HepG2 (cell line): ENCODE data around the gene DNAJC18. TPM values are rescaled to one million over a fixed set of nuclear protein-coding genes. Genes with fewer than 3 reads are reported as not detected.
A peak's percentile ranks its signal among the peaks of the same experiment; 100 is the strongest.

Experiments used
- CENPT ChIP-seq: sonication (generic); formaldehyde crosslinking; IDR thresholded peaks from 2 replicates; pipeline ENCODE4 v1.8.0; 2022; ENCODE audit warnings: low read depth, mild to moderate bottlenecking, moderate library complexity, missing genetic modification reagents
- CHD4 ChIP-seq: fragments of 200-600 bp; sonication (generic); IDR thresholded peaks from 2 replicates; pipeline ENCODE4 v1.7.0; 2017; ENCODE audit warnings: mild to moderate bottlenecking, low read length, borderline replicate concordance
- GABPA ChIP-seq, 2 experiments: IDR thresholded peaks; 2 replicates each; pipeline ENCODE4 v1.6.1; 2011 to 2016; ENCODE audit warnings: low read depth in 2 of 2, low read length in 1 of 2, missing biosample characterization in 1 of 2, missing genetic modification characterization in 1 of 2
- MAFG ChIP-seq: sonication (generic); formaldehyde crosslinking; IDR thresholded peaks from 2 replicates; pipeline ENCODE4 v1.5.1; 2020; ENCODE audit warnings: mild to moderate bottlenecking, missing genetic modification reagents
- MEF2D ChIP-seq: sonication (generic); formaldehyde crosslinking; IDR thresholded peaks from 2 replicates; pipeline ENCODE4 v1.5.1; 2020; ENCODE audit warnings: mild to moderate bottlenecking, missing genetic modification reagents
- POLR2A ChIP-seq, 2 experiments: IDR thresholded peaks; 2 replicates each; pipeline ENCODE4 v1.6.1; 2011; ENCODE audit warnings: low read depth in 2 of 2, low read length in 2 of 2, mild to moderate bottlenecking in 1 of 2, moderate library complexity in 1 of 2; ENCODE audit not compliant: insufficient read depth in 1 of 2
- RFX3 ChIP-seq: IDR thresholded peaks from 2 replicates; pipeline ENCODE4 v1.6.1; 2016; ENCODE audit warnings: missing biosample characterization, missing genetic modification reagents
- SNAI1 ChIP-seq: sonication (generic); formaldehyde crosslinking; IDR thresholded peaks from 2 replicates; pipeline ENCODE4 v1.5.0; 2020; ENCODE audit warnings: mild to moderate bottlenecking, missing genetic modification reagents, borderline replicate concordance
- SOX6 ChIP-seq, 2 experiments: fragments of 450-650 bp in 1 of 2; sonication (generic) in 1 of 2; formaldehyde crosslinking in 1 of 2; IDR thresholded peaks; 2 replicates each; pipeline versions ENCODE4 v1.4.0 to v1.6.1; 2017 to 2020; ENCODE audit warnings: antibody characterized with exemption in 1 of 2, mild to moderate bottlenecking in 1 of 2, missing genetic modification reagents in 1 of 2
- ZFP36L2 ChIP-seq: sonication (generic); formaldehyde crosslinking; IDR thresholded peaks from 2 replicates; pipeline ENCODE4 v1.4.0; 2020; ENCODE audit warnings: missing genetic modification reagents
- ZMYM2 ChIP-seq: sonication (generic); formaldehyde crosslinking; IDR thresholded peaks from 2 replicates; pipeline ENCODE4 v1.8.0; 2022; ENCODE audit warnings: mild to moderate bottlenecking, missing genetic modification reagents
- ZNF143 ChIP-seq: sonication (generic); formaldehyde crosslinking; IDR thresholded peaks from 2 replicates; pipeline ENCODE4 v1.4.0; 2020; ENCODE audit warnings: missing genetic modification reagents
- ZNF383 ChIP-seq: sonication (generic); formaldehyde crosslinking; IDR thresholded peaks from 2 replicates; pipeline ENCODE4 v1.4.0; 2020; ENCODE audit warnings: missing genetic modification reagents, mild to moderate bottlenecking, borderline replicate concordance
- ZNF441 ChIP-seq: sonication (generic); formaldehyde crosslinking; IDR thresholded peaks from 2 replicates; pipeline ENCODE4 v1.7.0; 2021; ENCODE audit warnings: missing genetic modification reagents, borderline replicate concordance
- ZNF501 ChIP-seq: sonication (generic); formaldehyde crosslinking; IDR thresholded peaks from 2 replicates; pipeline ENCODE4 v1.5.1; 2020; ENCODE audit warnings: mild to moderate bottlenecking, moderate library complexity, missing genetic modification reagents
- ZNF605 ChIP-seq: sonication (generic); formaldehyde crosslinking; IDR thresholded peaks from 2 replicates; pipeline ENCODE4 v1.8.0; 2022; ENCODE audit warnings: mild to moderate bottlenecking, missing genetic modification reagents
- ZNF687 ChIP-seq: sonication (generic); formaldehyde crosslinking; IDR thresholded peaks from 2 replicates; pipeline ENCODE4 v1.5.1; 2020; ENCODE audit warnings: mild to moderate bottlenecking, missing genetic modification reagents, moderate library complexity
- polyA plus RNA-seq, 8 experiments: library from polyadenylated mRNA; depleted of rRNA in 3 of 8; stranded (reverse) in 7 of 8; unstranded in 1 of 8; fragments of >200 nt; fragmentation: Illumina TruSeq in 4 of 8; extraction: Trizol in 4 of 8; gene quantifications; 2 replicates each; pipeline versions ENCODE4 v1.2.1 to v1.2.3, GENCODE V29; 2011 to 2016; ENCODE audit warnings: low read depth in 4 of 8, missing spikeins in 1 of 8, mixed read lengths in 1 of 8; ENCODE audit not compliant: insufficient read depth in 1 of 8
- total RNA-seq, 5 experiments: library from RNA; depleted of rRNA; stranded (reverse); fragments of >200 nt; fragmentation: Illumina TruSeq; extraction: Trizol; gene quantifications; 2 replicates each; pipeline ENCODE4 v1.2.3, GENCODE V29; 2016; ENCODE audit warnings: low read depth in 1 of 5
- TF ChIP-seq, protein P1 (sequence below): sonication (generic); formaldehyde crosslinking; IDR thresholded peaks from 2 replicates; pipeline ENCODE4 v1.4.0; 2020; ENCODE audit warnings: missing genetic modification reagents

Gene DNAJC18
- total and polyA plus RNA-seq, 2 of the 13 experiments (the other 11 are each of a cell fraction or from before 2014, with no cell fraction given): 6.5 to 6.6 TPM

DNA sequence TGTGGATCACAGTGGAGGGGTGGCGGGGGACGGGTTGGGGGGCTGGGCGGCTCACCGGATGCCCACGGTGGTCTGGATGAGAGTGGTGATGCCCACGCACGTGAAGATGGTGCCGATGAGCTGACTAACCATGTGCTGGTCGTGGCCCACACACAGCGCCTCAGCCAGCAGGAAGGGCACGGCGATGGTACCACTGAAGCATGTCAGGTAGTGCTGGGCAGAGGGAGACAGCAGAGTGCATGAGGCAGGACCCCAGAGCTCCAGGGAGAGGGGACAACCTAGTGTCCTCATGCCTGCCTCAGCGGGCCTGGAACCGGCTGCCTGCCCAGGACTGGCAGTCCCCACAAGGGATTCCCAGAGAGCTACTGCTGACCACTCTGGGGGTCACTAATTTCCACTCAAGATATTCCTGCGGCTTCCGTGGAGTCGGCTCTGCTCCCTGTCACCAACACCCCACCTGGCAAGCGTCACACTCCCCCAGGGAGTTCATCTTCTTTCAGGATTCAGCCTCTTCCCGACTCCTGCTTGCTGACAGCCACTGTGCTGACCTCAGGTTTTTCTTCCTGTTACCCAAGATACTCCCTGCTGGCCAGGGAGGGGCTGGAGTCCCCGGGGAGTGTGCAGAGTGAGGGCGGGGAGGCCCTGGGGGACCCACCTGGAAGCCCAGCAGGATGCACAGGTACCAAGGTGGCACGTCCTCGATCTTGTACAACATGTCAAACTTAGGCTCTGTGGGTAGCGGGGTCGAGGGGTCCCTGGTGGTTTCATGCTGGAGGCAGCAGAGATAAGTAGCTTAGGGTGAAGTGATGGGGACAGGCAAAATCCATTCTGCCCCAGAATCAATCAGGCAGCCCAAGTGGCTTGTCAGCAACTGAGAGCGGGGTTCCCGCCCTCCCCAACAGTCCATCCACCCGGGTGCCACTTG is 57.2 kb downstream of the DNAJC18 start (continued):
- TF ChIP-seq ZNF687: peak; percentile 73
- TF ChIP-seq CENPT: no peak
- TF ChIP-seq MEF2D: 0 out of 2 replicates have a peak, but pooled peaks have one; percentile 4
- TF ChIP-seq, protein P1, sequence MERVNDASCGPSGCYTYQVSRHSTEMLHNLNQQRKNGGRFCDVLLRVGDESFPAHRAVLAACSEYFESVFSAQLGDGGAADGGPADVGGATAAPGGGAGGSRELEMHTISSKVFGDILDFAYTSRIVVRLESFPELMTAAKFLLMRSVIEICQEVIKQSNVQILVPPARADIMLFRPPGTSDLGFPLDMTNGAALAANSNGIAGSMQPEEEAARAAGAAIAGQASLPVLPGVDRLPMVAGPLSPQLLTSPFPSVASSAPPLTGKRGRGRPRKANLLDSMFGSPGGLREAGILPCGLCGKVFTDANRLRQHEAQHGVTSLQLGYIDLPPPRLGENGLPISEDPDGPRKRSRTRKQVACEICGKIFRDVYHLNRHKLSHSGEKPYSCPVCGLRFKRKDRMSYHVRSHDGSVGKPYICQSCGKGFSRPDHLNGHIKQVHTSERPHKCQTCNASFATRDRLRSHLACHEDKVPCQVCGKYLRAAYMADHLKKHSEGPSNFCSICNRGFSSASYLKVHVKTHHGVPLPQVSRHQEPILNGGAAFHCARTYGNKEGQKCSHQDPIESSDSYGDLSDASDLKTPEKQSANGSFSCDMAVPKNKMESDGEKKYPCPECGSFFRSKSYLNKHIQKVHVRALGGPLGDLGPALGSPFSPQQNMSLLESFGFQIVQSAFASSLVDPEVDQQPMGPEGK (CRISPR knock-in tag): peak; percentile 40; the same call in 1 of the 2 replicates
- no peak for TF ChIP-seq SOX6 (IDR thresholded peaks at IDR 0.05)
- peak; percentile 19; the same call in 1 of the 2 replicates for TF ChIP-seq SOX6 (CRISPR knock-in tag; IDR thresholded peaks at IDR 0.05)
- no peak for TF ChIP-seq CHD4
- no peak for TF ChIP-seq MAFG (CRISPR knock-in tag)
- no peak for TF ChIP-seq GABPA (IDR thresholded peaks at IDR 0.05; ENCODE audit: low read depth, low read length)
- no peak for TF ChIP-seq GABPA (CRISPR knock-in tag; IDR thresholded peaks at IDR 0.05; ENCODE audit: low read depth)
- TF ChIP-seq RFX3 (CRISPR knock-in tag): no peak
- 0 out of 2 replicates have a peak, but pooled peaks have one; percentile 25 for TF ChIP-seq ZNF501 (CRISPR knock-in tag)
- TF ChIP-seq ZMYM2: no peak
- peak; percentile 46; the same call in 1 of the 2 replicates for TF ChIP-seq ZNF143
- TF ChIP-seq ZNF605: 0 out of 2 replicates have a peak, but pooled peaks have one; percentile 14
- no peak for TF ChIP-seq ZFP36L2 (CRISPR knock-in tag)
- TF ChIP-seq POLR2A (IDR thresholded peaks at IDR 0.05; ENCODE audit: insufficient read depth in 1 of 2, low read depth in 2 of 2, low read length in 2 of 2): 0 out of 4 replicates have a peak, but pooled peaks of 1 of the 2 experiments have one; percentile 24
- TF ChIP-seq ZNF383 (CRISPR knock-in tag): no peak
- no peak for TF ChIP-seq ZNF441 (CRISPR knock-in tag)
- no peak for TF ChIP-seq SNAI1 (CRISPR knock-in tag)
